Skeletal muscle tissue (tissue), 5 donors: Measurements from ENCODE around the gene CBX5. TPM values are rescaled to one million over a fixed set of nuclear protein-coding genes. Genes with fewer than 3 reads are reported as not detected.

ENCODE experiments used
- H3K27ac ChIP-seq: one replicate; pipeline ENCODE4 v1.7.0; 2013; ENCODE audit warnings: mild to moderate bottlenecking, low read depth, low read length, inconsistent platforms
- H3K27me3 ChIP-seq, 3 donors: one replicate each; pipeline ENCODE4 v1.7.0; 2013; ENCODE audit warnings: low read length in 3 of 3; ENCODE audit not compliant: control insufficient read depth in 3 of 3, insufficient read depth in 3 of 3
- H3K36me3 ChIP-seq, 3 donors: one replicate each; pipeline ENCODE4 v1.7.0; 2013; ENCODE audit warnings: low read length in 3 of 3; ENCODE audit not compliant: control insufficient read depth in 3 of 3, insufficient read depth in 3 of 3
- H3K4me1 ChIP-seq, 3 donors: one replicate each; pipeline ENCODE4 v1.7.0; 2013; ENCODE audit warnings: low read length in 3 of 3, mild to moderate bottlenecking in 3 of 3; ENCODE audit not compliant: control insufficient read depth in 3 of 3, insufficient read depth in 3 of 3
- H3K4me3 ChIP-seq, 3 donors: one replicate each; pipeline ENCODE4 v1.7.0; 2013; ENCODE audit warnings: low read length in 3 of 3
- H3K9ac ChIP-seq, 3 donors: one replicate each; pipeline ENCODE4 v1.7.0; 2013; ENCODE audit warnings: low read length in 3 of 3, mild to moderate bottlenecking in 3 of 3, moderate library complexity in 2 of 3, low read depth in 1 of 3
- H3K9me3 ChIP-seq, 3 donors: one replicate each; pipeline ENCODE4 v1.7.0; 2013; ENCODE audit warnings: low read length in 3 of 3; ENCODE audit not compliant: control insufficient read depth in 3 of 3
- small RNA-seq: library from RNA; depleted of rRNA; stranded (forward); fragments of <200 nt; gene quantifications from one replicate; pipeline ENCODE3, GENCODE V24; 2014
- total RNA-seq: library from RNA; depleted of rRNA; stranded (reverse); fragments of >200 nt; gene quantifications from one replicate; pipeline ENCODE4 v1.2.3, GENCODE V29; 2014
- donor health status: Osteomylitis.

The CBX5 gene
- total RNA-seq, 1 donor from 2014 or later: 49.6 TPM

DNA sequence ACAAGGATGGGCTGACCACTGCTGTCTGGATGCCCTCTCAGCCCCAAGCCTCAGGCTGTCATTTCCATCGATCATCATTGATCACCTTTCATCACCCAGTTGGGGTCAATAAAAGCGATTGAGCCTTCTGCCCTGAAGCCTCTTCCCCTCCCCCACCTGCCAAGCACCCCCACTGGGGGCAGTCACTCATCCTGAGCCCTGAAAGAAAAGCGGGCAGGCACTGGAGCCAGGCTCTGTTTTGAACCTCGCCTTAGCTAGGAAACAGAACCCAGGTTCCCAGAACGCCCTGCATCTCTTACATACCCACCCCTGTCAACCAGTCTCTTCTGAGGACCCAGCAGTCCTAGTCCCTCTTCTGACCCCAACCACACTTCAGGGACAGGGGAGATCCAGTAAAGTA, 96.9 kb downstream of the CBX5 start:
- H3K4me3 ChIP-seq: no peak overlapping the region
- H3K9ac ChIP-seq: no peak overlapping the region
- peaks cover 23 to 36% (median 31%) of the 10 kb centered on the region in 3 donors for H3K36me3 ChIP-seq
- no peak overlapping the region for H3K27ac ChIP-seq
- H3K9me3 ChIP-seq: no peaks in the 10 kb centered on the region
- H3K27me3 ChIP-seq: no peaks in the 10 kb centered on the region
- H3K4me1 ChIP-seq: peaks cover 1 to 10% (median 4%) of the 10 kb centered on the region in 3 donors

DNA sequence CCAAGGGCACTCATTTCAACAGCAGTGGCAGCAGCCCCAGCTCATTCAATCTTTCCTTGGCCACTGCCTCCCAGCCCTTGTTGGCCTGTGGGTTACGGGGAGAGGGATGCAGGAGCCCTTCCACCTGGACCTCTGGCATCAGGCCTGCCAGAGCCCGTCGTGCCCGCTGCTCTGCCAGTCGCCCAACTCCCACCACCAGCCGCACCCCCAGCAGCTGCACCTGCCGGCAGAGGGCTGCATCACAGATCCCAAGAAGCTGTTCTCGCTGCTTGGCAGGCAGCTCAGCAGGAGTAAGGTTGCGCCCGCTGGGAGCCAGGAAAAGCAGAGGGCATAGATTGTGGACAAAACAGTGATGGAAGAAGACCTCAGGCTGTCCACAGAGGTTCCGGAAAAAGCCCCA, 97.8 kb downstream of the CBX5 start:
- Histone ChIP-seq H3K36me3 (peaks cover 23 to 36% (median 31%) of the 10 kb centered on the region in 3 donors), H3K4me3 (no peak overlapping the region)

More for the DNA sequence above, 97.8 kb downstream of the CBX5 start:
- H3K4me1 ChIP-seq: peaks cover 0 to under 1% (median 0%) of the 10 kb centered on the region in 3 donors
- no peaks in the 10 kb centered on the region for H3K27me3 ChIP-seq
- no peak overlapping the region for H3K9ac ChIP-seq
- H3K27ac ChIP-seq: no peak overlapping the region
- no peaks in the 10 kb centered on the region for H3K9me3 ChIP-seq

Small RNA genes within 50 kb of the gene (small RNA-seq; reads per million reads assigned to genes)
- gene RN7SL390P (not detected), gene RNU6-950P (not detected)

Other genes starting within 250 kb of the CBX5 start
- 0.52 TPM for gene HOXC5, start 247.1 kb downstream of the CBX5 start, total RNA-seq
- gene HOXC4, start 226.3 kb downstream of the CBX5 start, total RNA-seq: 1.0 TPM
- gene SMUG1, start 91.1 kb downstream of the CBX5 start, total RNA-seq: 27.7 TPM
- gene HNRNPA1, start 604 bp upstream of the CBX5 start, total RNA-seq: 467 TPM
- gene NFE2, start 20.9 kb upstream of the CBX5 start, total RNA-seq: 5.2 TPM
- 62.6 TPM for gene COPZ1, start 45.0 kb upstream of the CBX5 start, total RNA-seq
- not detected for gene GPR84, start 84.4 kb upstream of the CBX5 start, total RNA-seq
- 3.7 TPM for gene ZNF385A, start 104.6 kb upstream of the CBX5 start, total RNA-seq
- 78.8 TPM for gene ITGA5, start 139.1 kb upstream of the CBX5 start, total RNA-seq
- gene GTSF1, start 193.5 kb upstream of the CBX5 start, total RNA-seq: not detected
- gene NCKAP1L, start 217.6 kb upstream of the CBX5 start, total RNA-seq: 8.9 TPM